K562 (cell line): Measurements from ENCODE around the gene CHST2. TPM values are rescaled to one million over a fixed set of nuclear protein-coding genes. Genes with fewer than 3 reads are reported as not detected.

Source experiments
- E2F6 ChIP-seq, 2 experiments: IDR thresholded peaks; 2 replicates each; pipeline ENCODE4 v1.6.1; 2011; ENCODE audit warnings: borderline replicate concordance in 1 of 2, control low read depth in 1 of 2, low read depth in 1 of 2, low read length in 1 of 2, mild to moderate bottlenecking in 1 of 2, mixed read lengths in 1 of 2, moderate library complexity in 1 of 2; ENCODE audit not compliant: insufficient read depth in 1 of 2, insufficient read length in 1 of 2, poor library complexity in 1 of 2, severe bottlenecking in 1 of 2; ENCODE audit errors: extremely low read depth in 1 of 2
- ESRRA ChIP-seq: fragments of 450-650 bp; IDR thresholded peaks from 2 replicates; pipeline ENCODE4 v1.6.1; 2014; ENCODE audit warnings: low read depth, mild to moderate bottlenecking, moderate library complexity, borderline replicate concordance
- GATAD2B ChIP-seq: fragments of 450-650 bp; IDR thresholded peaks from 2 replicates; pipeline ENCODE4 v1.6.1; 2017; ENCODE audit warnings: mild to moderate bottlenecking, borderline replicate concordance
- HNRNPUL1 ChIP-seq: fragments of 200-400 bp; formaldehyde crosslinking; IDR thresholded peaks from 2 replicates; pipeline ENCODE4 v1.6.1; 2017; ENCODE audit warnings: low read length
- NFXL1 ChIP-seq: fragments of 450-650 bp; formaldehyde crosslinking; IDR thresholded peaks from 2 replicates; pipeline ENCODE4 v1.4.0; 2021; ENCODE audit warnings: mild to moderate bottlenecking
- PML ChIP-seq: IDR thresholded peaks from 2 replicates; pipeline ENCODE4 v1.6.1; 2012; ENCODE audit warnings: low read length, inconsistent platforms
- POLR2AphosphoS5 ChIP-seq: IDR thresholded peaks from 2 replicates; pipeline ENCODE4 v1.6.1; 2011; ENCODE audit warnings: mild to moderate bottlenecking, low read depth, low read length, moderate library complexity; ENCODE audit not compliant: control insufficient read depth, insufficient read depth
- RBBP5 ChIP-seq: fragments of 200-600 bp; sonication (generic); IDR thresholded peaks from 2 replicates; pipeline ENCODE4 v1.6.1; 2012; ENCODE audit warnings: borderline replicate concordance, mild to moderate bottlenecking, low read length, control low read depth, inconsistent platforms; ENCODE audit not compliant: insufficient read depth, poor library complexity, severe bottlenecking
- TEAD1 ChIP-seq, 2 experiments: fragments of 450-650 bp in 1 of 2; sonication (generic) in 1 of 2; formaldehyde crosslinking; IDR thresholded peaks; 2 replicates each; pipeline versions ENCODE4 v1.4.0 to v1.8.0; 2020 to 2022; ENCODE audit warnings: mild to moderate bottlenecking in 2 of 2, missing genetic modification reagents in 1 of 2
- THRA ChIP-seq: fragments of 450-650 bp; IDR thresholded peaks from 2 replicates; pipeline ENCODE4 v1.6.1; 2017; ENCODE audit warnings: mild to moderate bottlenecking, moderate library complexity
- ZBTB43 ChIP-seq: sonication (generic); formaldehyde crosslinking; IDR thresholded peaks from 2 replicates; pipeline ENCODE4 v1.8.0; 2023; ENCODE audit warnings: mild to moderate bottlenecking, missing genetic modification reagents
- ZNF518B ChIP-seq: fragments of 250-450 bp; sonication (Bioruptor Pico); IDR thresholded peaks from 2 replicates; pipeline ENCODE4 v1.5.0; 2021; ENCODE audit warnings: mild to moderate bottlenecking, moderate library complexity
- ZNF551 ChIP-seq: fragments of 250-450 bp; sonication (Bioruptor Pico); IDR thresholded peaks from 2 replicates; pipeline ENCODE4 v1.5.0; 2021; ENCODE audit warnings: mild to moderate bottlenecking, moderate library complexity
- ZNF780A ChIP-seq: fragments of 250-450 bp; sonication (Bioruptor Pico); IDR thresholded peaks from 2 replicates; pipeline ENCODE4 v1.5.0; 2021; ENCODE audit warnings: mild to moderate bottlenecking
- polyA plus RNA-seq, 8 experiments: library from polyadenylated mRNA; depleted of rRNA in 4 of 8; stranded (reverse) in 5 of 8; unstranded in 3 of 8; fragments of >200 nt; fragmentation: Nextera tagmentation in 2 of 8; fragmentation: Illumina TruSeq in 1 of 8; extraction: Ambion mirVana in 2 of 8; extraction: Trizol in 1 of 8; gene quantifications; 2 replicates each; pipeline versions ENCODE4 v1.2.1 to v1.2.3, GENCODE V29; 2011 to 2014; ENCODE audit warnings: inconsistent platforms in 1 of 8, missing spikeins in 1 of 8
- total RNA-seq, 7 experiments: library from RNA; depleted of rRNA in 6 of 7; stranded (reverse); fragments of >200 nt in 6 of 7; fragmentation: Illumina TruSeq in 2 of 7; extraction: Trizol in 2 of 7; gene quantifications; 2 replicates each; pipeline versions ENCODE4 v1.2.1 to v1.2.3, GENCODE V29; 2011 to 2021; ENCODE audit warnings: low replicate concordance in 1 of 7
- TF ChIP-seq, protein P1 (sequence below): IDR thresholded peaks from 2 replicates; pipeline ENCODE4 v1.6.1; 2011; ENCODE audit not compliant: insufficient read length; ENCODE audit errors: extremely low read depth
- TF ChIP-seq, protein P2 (sequence below): fragments of 250-450 bp; sonication (Bioruptor Pico); IDR thresholded peaks from 2 replicates; pipeline ENCODE4 v1.4.0; 2020

The CHST2 gene
- total and polyA plus RNA-seq, 9 of the 15 experiments (the other 6 are each of a cell fraction or from before 2014, with no cell fraction given) = 3.4 to 60.3 (median 13.9) TPM

- TF ChIP-seq, protein P1, sequence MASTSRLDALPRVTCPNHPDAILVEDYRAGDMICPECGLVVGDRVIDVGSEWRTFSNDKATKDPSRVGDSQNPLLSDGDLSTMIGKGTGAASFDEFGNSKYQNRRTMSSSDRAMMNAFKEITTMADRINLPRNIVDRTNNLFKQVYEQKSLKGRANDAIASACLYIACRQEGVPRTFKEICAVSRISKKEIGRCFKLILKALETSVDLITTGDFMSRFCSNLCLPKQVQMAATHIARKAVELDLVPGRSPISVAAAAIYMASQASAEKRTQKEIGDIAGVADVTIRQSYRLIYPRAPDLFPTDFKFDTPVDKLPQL = no peak
- TF ChIP-seq ZNF780A (no peak), ZBTB43 (CRISPR knock-in tag) (no peak), ZNF551 (no peak), RBBP5 (peak; percentile 50), POLR2AphosphoS5 (no peak), ESRRA (no peak), PML (no peak), GATAD2B (0 out of 2 replicates have a peak, but pooled peaks have one; percentile 35), ZNF518B (no peak), NFXL1 (CRISPR knock-in tag) (no peak), E2F6 (IDR thresholded peaks at IDR 0.05; ENCODE audit: borderline replicate concordance in 1 of 2, extremely low read depth in 1 of 2, insufficient read depth in 1 of 2, insufficient read length in 1 of 2, low read depth in 1 of 2, low read length in 1 of 2, poor library complexity in 1 of 2, severe bottlenecking in 1 of 2) (peak; percentile 4 to 43), TEAD1 (CRISPR knock-in tag; IDR thresholded peaks at IDR 0.05) (no peak), HNRNPUL1 (no peak), THRA (no peak)
- TF ChIP-seq, protein P2, sequence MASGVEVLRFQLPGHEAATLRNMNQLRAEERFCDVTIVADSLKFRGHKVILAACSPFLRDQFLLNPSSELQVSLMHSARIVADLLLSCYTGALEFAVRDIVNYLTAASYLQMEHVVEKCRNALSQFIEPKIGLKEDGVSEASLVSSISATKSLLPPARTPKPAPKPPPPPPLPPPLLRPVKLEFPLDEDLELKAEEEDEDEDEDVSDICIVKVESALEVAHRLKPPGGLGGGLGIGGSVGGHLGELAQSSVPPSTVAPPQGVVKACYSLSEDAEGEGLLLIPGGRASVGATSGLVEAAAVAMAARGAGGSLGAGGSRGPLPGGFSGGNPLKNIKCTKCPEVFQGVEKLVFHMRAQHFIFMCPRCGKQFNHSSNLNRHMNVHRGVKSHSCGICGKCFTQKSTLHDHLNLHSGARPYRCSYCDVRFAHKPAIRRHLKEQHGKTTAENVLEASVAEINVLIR (CRISPR knock-in tag) = no peak
Measured at GRCh38 chr3:143120716-143121240, 1.2 kb downstream of the CHST2 start (continued).
